Measurements from ENCODE around the gene KMT2A. TPM values are rescaled to one million over a fixed set of nuclear protein-coding genes. Genes with fewer than 3 reads are reported as not detected.

KMT2A gene
- total RNA-seq, 1 experiment from 2014 or later = 62.0 TPM

- Histone ChIP-seq H3K27ac (ENCODE audit: insufficient read length, low read depth, low read length) (no peak overlapping the region), H2BK5ac (ENCODE audit: insufficient read length, low read length) (no peak overlapping the region), H4K91ac (ENCODE audit: insufficient read length, low read depth, low read length) (no peak overlapping the region), H2BK12ac (ENCODE audit: insufficient read length, low read depth, low read length) (no peak overlapping the region), H2AK5ac (ENCODE audit: insufficient read length, low read length) (no peak overlapping the region), H2BK20ac (ENCODE audit: low read depth, low read length, poor library complexity, severe bottlenecking) (no peak overlapping the region), H2BK15ac (ENCODE audit: low read depth, low read length) (no peak overlapping the region), H3K23ac (ENCODE audit: insufficient read length, low read depth, low read length) (no peak overlapping the region), H3K9ac (ENCODE audit: extremely low read depth, insufficient read length, low read length) (no peak overlapping the region), H3K9me3 (ENCODE audit: control insufficient read depth, low read depth, low read length) (no peaks in the 10 kb centered on the region), H3K79me2 (ENCODE audit: insufficient read depth, low read length) (no peaks in the 10 kb centered on the region), H4K8ac (replicated peaks; ENCODE audit: insufficient read length, low read depth, low read length) (no peak overlapping the region), H3K4ac (ENCODE audit: low read depth, low read length) (no peak overlapping the region), H2BK120ac (ENCODE audit: low read depth, low read length, poor library complexity, severe bottlenecking) (no peak overlapping the region), H3K4me2 (ENCODE audit: insufficient read depth, insufficient read length, low read length) (no peak overlapping the region), H3T11ph (ENCODE audit: low read length) (no peak overlapping the region), H3K4me1 (ENCODE audit: insufficient read depth, low read length) (no peaks in the 10 kb centered on the region), H2AFZ (ENCODE audit: low read length) (no peak overlapping the region), H3K14ac (ENCODE audit: insufficient read depth, low read length) (no peak overlapping the region), H3K18ac (ENCODE audit: insufficient read length, low read depth, low read length) (no peak overlapping the region), H4K5ac (ENCODE audit: insufficient read length, low read depth, low read length) (no peak overlapping the region), H3K79me1 (ENCODE audit: insufficient read depth, low read depth, low read length, poor library complexity, severe bottlenecking) (no peaks in the 10 kb centered on the region), H3K56ac (ENCODE audit: insufficient read length, low read depth, low read length) (no peak overlapping the region), H3K27me3 (ENCODE audit: insufficient read depth, low read length) (no peaks in the 10 kb centered on the region), H4K20me1 (ENCODE audit: control insufficient read depth, insufficient read depth, insufficient read length) (no peaks in the 10 kb centered on the region), H3K23me2 (ENCODE audit: insufficient read length, low read depth, low read length, poor library complexity, severe bottlenecking) (no peaks in the 10 kb centered on the region)
- DNase-seq = no peak
- no CpG with 5 or more reads among the region's 1 CpG for WGBS (ENCODE audit: extremely low coverage, insufficient read length, low lambda C conversion rate)
- H3K4me1 Mint-ChIP-seq = peaks cover 0 to 4% of the 10 kb centered on the region in 2 experiments; a peak in 3 of 4 replicates
- peaks cover 8% of the 10 kb centered on the region for H3K27me3 Mint-ChIP-seq (ENCODE audit: low read depth)
- no peaks in the 10 kb centered on the region for H3K9me3 Mint-ChIP-seq
- no peak overlapping the region for H3K4me3 Mint-ChIP-seq
- H3K36me3 Mint-ChIP-seq (ENCODE audit: insufficient read depth in 1 of 3, low read depth in 3 of 3) = no peaks in the 10 kb centered on the region
- no peak overlapping the region for H3K27ac Mint-ChIP-seq
- TF ChIP-seq CTCF (conservative IDR thresholded peaks at IDR 0.05) = no peak
Observed at GRCh38 chr11:118427707-118428106, 8.6 kb upstream of the KMT2A start.
